Stimulated activated CD4-positive, alpha-beta T cell treated with anti-CD3 and anti-CD28 coated beads, Interleukin-15, amount 100 ng/mL, for 1 hour (primary cell): ENCODE data around the gene GPR52.
"Not testable (repeated sequence)": the region's sequence is repeated elsewhere in the genome, so short reads cannot be mapped to it uniquely, and the experiment has no call there.

Source experiments
- DNase-seq, 2 donors: peaks; one replicate each; pipeline ENCODE4 v3.0.0-alpha.2; 2020; ENCODE audit warnings: low read depth in 1 of 2, low spot score in 1 of 2

Gene GPR52, protein sequence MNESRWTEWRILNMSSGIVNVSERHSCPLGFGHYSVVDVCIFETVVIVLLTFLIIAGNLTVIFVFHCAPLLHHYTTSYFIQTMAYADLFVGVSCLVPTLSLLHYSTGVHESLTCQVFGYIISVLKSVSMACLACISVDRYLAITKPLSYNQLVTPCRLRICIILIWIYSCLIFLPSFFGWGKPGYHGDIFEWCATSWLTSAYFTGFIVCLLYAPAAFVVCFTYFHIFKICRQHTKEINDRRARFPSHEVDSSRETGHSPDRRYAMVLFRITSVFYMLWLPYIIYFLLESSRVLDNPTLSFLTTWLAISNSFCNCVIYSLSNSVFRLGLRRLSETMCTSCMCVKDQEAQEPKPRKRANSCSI

DNA sequence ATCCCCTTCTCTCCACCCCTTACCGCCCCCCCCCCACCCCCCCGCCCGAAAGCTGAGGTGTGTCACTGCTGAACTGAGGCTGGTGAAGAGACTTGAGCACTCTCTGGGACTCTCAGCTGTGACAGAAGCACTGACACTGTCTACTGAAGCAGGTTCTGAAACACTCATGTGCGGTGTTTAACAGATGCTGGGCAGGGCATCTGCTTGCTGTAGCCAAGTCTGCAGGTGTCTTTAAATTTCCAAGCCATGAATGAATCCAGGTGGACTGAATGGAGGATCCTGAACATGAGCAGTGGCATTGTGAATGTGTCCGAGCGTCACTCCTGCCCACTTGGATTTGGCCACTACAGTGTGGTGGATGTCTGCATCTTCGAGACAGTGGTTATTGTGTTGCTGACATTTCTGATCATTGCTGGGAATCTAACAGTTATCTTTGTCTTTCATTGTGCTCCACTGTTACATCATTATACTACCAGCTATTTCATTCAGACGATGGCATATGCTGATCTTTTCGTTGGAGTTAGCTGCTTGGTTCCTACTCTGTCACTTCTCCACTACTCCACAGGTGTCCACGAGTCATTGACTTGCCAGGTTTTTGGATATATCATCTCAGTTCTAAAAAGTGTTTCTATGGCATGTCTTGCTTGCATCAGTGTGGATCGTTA, at the start of gene GPR52:
TSS of gene GPR52 (plus strand) at position 99 of the 665 bp plus-strand sequence. CDS start at position 247, 148 bp downstream.
- DNase-seq: no peak

DNA sequence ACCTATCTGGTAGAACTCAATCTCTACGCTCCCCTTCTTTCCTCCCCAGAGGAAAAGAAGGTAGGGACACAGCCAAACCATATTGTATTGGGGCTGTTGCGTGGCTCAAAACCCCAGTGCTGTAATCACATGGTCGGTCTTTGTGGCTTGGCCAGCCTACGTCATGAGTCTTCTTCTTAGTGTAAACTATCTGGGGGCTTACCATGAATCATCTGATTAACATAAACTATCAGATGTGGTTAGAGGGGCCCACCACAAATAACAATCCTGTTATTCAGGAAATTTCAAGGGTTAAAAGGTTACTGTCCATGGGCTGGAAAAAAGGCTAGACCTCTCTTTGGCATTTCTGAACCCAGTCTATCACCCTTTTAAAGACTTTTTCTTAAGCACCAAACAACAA, 49.5 kb upstream of the GPR52 start:
- DNase-seq: no peak

DNA sequence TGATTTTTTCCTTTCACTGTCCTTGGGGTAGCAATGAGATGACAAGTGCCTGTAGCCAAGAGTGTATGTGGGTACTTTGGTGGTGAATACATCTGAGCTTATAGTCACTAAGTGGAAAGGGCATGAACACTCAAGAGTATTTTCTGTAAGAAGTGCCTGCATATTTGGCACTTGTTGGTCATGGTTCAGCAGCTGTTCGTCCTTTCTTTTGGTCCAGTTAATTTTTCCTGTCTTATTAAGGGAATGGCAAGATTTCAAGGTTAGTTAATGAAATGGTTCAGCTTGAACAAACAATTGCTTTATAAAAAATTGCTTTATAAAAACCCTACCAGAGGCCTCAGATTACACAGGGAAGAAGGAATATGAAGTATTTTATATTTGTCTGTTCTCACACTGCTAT, 48.6 kb upstream of the GPR52 start:
- no peak for DNase-seq

DNA sequence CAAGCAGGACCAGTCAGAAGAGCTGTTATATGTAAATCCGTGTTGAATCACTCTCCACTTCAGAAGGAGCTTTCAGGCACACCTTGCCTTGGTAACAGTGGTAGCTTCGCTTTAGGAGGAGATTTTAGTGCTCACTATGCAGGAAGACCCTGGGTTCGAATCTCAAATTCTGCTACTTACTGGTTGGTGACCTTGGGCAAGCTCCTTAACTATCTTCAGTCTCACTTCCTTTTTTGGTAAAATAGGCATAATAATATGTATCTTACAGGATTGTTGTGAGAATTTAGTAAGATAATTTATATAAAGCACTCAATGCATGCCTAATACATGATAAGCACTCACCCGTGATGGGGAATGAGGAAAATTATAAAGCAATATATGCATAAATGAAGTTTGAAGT, 46.7 kb upstream of the GPR52 start:
- no peak for DNase-seq

DNA sequence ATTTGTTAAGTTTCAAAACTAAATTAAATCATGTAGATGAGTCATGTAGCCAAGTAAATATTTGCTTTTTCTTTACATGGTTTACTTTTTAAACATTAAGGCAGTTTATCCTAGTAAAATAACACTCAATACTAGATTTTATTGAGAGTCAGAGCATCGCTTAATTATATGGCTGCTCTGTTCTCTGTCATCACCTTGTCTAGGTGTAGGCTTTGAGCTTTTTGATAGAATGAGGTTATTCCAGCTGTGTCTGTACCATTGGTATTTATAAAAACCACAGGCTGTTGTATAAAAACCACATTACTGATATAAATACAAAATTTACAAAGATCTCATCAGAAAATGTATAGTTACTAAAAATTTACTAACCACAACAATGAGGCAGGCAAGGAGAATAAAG, 42.5 kb upstream of the GPR52 start:
- DNase-seq: no peak

DNA sequence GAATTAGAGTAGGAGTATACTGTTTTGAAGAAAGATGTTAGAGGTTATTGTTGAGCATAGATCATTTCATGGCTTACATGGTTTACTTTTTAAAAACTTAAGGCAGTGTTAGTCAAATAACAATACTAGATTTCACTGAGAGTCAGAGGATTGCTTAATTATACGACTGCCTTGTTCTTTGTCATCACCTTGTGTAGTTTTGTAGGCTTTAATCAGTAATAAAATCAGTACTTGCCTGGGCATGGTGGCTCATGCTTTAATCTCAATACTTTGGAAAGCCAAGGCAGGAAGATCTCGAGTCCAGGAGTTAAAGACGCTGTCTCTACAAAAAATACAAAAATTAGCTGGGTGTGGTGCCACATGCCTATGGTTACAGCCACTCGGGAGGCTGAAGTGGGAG, 41.3 kb upstream of the GPR52 start:
- DNase-seq: no peak

DNA sequence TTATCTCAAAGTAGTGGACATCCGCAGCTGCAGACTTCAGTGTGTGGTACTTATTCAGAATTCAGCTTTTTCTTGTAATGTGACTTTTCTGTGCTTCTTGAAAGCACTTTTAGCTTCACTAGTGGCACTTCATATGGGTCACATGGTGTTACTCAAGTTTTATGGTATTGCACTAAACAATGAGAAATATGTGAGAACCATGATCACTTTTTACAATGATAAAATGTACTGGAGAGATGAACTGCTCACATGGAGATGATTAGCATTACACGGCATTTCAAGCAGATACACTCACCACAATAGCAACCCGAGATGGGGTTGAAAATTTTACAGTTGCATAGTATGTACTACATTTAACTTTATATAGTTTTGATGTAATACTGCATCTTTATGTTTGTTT, 40.1 kb upstream of the GPR52 start:
- DNase-seq: no peak

DNA sequence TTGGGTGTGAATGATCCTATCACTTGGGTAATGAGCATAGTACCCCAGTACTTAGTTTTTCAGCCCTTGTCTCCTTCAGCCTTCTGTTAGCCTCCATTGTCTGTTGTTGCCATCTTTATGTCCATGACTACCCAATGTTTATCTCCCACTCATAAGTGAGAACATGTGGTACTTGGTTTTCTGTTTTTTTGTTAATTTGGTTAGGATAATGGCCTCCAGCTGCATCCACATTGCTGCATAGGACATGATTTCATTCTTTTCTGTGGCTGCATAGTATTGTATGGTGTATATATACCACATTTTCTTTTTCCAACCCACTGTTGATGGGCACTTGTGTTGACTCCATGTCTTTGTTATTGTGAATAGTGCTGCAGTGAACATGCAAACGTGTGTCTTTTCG, 39.6 kb upstream of the GPR52 start:
- DNase-seq: no peak

DNA sequence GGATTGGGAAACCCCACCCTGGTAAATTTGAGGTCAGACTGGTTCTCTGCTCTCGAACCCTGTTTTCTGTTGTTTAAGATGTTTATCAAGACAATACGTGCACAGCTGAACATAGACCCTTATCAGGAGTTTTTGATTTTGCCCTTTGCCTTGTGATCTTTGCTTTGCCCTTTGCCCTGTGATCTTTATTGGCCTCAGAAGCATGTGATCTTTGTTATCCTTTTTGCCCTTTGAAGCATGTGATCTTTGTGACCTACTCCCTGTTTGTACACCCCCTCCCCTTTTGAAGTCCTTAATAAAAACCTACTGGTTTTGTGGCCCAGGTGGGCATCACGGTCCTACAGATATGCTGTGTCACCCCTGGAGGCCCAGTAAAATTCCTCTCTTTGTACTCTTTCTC, 38.0 kb upstream of the GPR52 start:
- DNase-seq: not testable (repeated sequence)

DNA sequence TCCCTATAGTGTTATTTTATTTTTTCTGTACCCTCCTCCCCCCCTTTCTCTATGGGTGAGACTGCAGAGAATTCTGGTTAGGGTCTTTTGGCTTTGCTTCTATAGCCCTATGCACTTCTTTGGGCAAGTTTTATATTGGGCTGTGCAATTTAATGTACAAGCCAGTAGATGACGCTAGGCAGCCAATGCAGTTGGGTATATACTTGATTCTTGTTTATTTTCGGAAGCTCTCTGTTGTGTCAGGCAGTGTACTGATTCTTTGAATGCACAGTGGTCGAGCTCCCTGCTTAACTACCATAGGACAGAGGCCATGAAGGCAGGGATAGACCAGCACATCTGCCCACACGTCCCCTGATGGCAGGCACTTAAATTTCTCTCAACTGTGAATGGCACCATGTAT, 34.1 kb upstream of the GPR52 start:
- no peak for DNase-seq

DNA sequence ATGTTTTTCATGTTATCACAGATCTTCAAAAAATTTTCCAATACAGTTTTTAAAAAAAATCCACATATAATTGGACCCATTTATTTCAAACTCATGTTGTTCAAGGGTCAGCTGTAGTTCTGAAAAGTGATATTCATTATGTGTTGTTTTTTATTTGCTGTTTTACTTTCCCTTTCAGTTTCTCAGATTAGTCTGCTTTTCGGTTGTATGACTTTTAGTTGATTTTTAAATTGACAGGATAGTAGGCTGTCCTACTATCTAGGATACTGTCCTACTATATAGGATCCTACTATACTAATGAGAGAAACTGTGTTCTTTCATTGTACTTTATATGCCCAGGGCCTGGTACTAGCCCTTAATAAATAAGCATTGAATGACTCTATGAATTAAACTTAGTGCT, 33.6 kb upstream of the GPR52 start:
- no peak for DNase-seq

DNA sequence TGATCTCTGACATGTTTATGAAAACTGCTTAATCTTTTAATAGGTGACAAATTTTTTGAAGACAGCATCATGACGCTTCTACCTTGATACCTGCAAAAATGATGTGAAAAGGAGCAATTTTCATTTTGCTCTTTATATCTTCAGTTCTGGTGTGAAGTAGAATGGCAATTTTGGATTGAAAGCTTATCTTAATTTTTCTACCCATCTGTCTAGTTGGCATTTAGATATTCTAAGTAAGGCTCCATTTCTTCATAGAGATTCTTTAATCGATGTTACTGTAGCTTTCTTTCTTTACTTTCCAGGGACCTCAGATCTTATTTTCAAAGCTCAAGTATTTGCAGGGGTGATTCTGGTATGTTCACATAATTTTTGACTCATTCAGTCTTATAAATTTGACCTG, 32.3 kb upstream of the GPR52 start:
- DNase-seq: no peak

DNA sequence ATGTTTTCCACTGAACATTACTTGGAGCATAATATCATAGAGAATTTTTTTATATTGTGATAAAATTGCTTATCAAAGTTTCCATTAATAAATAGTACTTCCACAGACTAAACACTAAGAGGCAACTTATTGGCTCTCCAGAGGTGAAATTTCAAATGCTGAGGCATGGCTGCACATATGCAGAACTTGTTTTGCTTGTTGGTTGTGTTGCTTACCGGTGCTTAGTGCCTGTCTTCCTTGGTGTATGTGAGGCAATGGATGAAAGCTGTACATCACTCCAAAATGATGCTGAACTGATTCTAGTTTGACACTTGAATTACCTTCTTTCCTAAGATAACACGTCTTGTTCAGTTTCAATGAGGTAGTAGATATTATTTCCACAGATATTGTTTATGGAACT, 29.8 kb upstream of the GPR52 start:
- no peak for DNase-seq

DNA sequence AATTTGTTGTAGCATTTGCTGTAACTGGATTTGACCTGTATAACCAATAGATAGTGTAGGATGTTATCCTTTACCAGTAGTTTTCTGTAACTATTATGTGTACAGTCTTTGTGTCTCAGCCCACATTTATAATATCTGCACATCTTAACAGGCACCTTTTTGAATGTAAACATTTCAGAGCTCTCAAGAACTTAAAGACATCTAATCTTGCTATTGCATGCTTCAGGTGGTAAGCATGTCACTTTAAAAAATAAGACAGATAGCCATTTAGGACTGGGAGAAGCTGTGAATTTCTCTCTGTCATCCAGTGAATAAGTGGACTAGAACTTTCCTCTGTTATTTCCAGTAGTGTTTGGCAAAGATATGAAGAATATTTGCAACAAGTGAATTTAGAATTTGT, 22.6 kb upstream of the GPR52 start:
- no peak for DNase-seq

DNA sequence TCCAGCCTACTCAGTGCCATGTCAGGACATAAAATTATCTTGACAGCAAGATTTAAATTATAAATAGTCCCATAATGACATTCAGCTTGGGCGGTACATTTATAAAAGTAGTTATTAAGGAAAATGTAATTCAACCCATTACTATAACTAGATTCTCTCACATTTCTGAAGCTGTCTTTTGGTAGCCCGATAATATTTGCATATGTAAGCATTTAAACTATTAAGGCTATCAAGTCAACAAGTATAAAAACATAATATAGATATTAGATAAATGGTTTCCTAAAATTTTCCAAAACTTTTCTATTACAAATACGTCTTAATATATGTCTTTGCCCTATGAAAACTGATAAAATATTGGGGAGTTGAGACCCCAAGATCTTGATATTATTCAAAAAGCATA, 21.6 kb upstream of the GPR52 start:
- DNase-seq: no peak

DNA sequence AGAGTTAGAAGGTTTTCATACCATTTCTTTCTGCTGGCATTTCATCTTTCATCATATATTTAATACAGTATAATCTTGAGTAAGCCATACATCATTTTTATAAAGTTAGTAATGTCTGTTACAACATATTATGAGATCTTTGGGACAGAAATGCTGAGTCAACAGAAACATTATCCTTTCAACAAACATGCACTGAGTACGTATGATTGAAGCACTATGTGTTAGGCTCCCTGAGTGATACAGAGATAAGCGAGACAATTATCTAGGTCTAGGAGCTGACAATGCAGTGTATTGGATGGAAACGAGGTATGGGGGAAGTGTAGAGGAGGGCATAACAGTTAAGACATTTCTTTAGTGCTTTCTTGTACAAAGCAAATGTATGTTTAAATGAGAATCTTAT, 19.7 kb upstream of the GPR52 start:
- DNase-seq: no peak

DNA sequence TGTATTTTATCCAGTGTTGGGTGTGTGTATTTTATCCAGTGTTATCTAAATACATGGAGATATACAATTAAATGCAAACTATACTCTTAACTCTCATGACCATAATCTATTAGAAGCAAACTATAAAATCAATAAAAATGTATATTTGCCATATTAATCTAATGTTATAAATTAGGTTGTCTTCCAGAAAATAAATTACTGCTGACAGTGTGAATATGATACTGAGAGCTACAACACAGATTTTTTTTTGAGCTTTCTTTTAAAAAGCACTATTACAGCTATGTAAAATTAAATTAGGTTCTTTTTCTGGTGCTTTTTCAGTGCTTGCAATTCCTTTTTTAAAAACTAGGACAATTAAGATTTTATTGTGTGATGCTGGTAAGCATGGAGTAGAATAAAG, 19.0 kb upstream of the GPR52 start:
- no peak for DNase-seq

DNA sequence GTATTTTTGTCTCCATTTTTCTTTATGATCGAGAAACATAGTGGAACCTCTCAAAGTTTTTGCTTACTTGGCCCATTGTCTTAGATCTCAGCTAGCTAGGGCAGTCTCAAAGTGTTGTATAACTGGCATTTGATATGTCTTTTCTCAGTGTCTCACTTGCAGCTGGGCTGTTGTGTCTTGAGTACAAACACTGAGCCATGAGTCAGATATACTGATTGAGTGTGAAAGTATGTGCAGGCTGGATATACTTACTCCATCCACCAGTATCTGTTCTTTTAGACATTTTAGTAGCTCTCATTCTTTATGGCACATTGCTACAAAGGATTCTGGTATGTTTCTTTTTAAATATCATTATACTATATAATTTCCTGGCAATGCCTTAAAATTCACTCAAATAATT, 14.3 kb upstream of the GPR52 start:
- no peak for DNase-seq

DNA sequence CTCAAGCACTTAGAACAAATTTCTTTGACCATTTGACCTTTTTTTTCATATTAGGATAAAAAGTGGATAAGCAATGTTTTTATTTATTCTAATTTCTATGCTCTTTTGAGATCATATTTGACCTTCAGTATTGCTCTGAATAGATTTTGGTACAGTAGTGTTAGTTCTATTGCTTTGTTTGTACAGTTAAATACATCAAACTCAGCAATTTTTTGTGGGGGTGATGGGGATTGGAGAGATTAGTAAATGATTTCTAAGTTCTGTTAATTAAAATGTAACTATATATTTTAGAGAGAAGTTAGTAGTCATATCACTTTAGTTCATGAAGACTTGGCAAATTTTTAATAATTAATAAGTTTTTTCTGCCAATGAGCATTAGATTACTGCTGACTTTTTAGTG, 2.4 kb upstream of the GPR52 start:
- DNase-seq: no peak

DNA sequence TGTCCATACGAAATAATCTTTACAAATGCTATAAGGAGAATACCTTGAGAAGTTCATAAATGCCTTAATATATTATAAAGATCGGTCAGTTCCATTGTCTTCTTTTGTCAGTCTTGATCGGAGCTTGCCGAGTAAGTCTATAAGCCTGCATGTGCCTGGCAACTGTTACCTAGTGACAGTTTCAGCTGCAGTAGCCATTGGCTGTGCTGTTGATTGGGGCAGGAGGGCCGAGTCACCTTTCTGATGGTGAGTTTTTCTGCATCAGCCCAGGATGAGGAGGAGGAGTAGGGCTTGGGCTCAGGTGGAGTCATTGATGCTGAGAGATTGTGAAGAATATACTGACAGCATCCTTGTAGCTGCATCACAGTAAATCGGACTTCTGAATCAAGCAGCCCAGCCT, 1.9 kb upstream of the GPR52 start:
- DNase-seq: no peak

DNA sequence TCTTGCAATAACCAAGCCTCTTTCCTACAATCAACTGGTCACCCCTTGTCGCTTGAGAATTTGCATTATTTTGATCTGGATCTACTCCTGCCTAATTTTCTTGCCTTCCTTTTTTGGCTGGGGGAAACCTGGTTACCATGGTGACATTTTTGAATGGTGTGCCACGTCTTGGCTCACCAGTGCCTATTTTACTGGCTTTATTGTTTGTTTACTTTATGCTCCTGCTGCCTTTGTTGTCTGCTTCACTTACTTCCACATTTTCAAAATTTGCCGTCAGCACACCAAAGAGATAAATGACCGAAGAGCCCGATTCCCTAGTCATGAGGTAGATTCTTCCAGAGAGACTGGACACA, 743 bp downstream of the GPR52 start:
- no peak for DNase-seq

DNA sequence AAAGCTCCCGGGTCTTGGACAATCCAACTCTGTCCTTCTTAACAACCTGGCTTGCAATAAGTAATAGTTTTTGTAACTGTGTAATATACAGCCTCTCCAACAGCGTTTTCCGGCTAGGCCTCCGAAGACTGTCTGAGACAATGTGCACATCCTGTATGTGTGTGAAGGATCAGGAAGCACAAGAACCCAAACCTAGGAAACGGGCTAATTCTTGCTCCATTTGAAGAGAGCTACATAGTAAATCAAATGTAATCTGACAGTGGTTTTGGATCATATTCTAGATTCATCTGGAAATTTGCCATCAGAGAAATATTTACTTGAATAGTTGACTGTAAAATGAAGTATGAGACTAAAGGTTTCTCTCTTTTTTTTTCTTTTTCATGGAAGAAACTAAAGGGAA, 1.2 kb downstream of the GPR52 start:
- no peak for DNase-seq

DNA sequence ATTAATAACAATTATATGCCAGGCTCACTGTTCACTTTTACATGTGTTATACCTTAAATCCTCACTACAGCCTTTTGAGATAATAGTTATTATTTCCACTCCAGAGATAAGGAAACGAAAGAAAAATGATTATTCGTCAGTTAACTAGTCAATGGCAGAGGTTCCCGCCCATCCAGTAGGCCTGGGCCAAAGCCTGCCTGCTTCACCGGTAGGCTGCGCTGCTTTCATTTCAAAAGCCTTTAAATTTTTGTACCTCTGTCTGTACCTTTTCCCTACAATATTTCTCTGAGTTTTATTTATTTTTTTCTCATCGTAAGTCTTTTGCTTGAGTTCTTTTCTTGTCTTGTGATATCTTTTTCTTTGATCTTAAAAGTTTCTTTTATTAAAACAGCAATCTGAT, 3.6 kb downstream of the GPR52 start:
- no peak for DNase-seq
